GM23338 (cell line): ENCODE data around the gene SENP3. TPM values are rescaled to one million over a fixed set of nuclear protein-coding genes. Genes with fewer than 3 reads are reported as not detected.

Experiments used
- ATAC-seq: fragments of 200-7000 bp; cut with Tn5 transposase; 3 replicates; pipeline ENCODE4 v1.9.1; 2020
- DNase-seq: peaks from one replicate; pipeline ENCODE4 v3.0.0-alpha.2; 2015; ENCODE audit warnings: low spot score
- H2AFZ ChIP-seq: fragments of 200-600 bp; sonication (generic); 2 replicates; pipeline ENCODE4 v1.8.0; 2016; ENCODE audit warnings: antibody characterized with exemption, mild to moderate bottlenecking, moderate library complexity
- H3F3A ChIP-seq: fragments of 200-600 bp; sonication (generic); replicated peaks from 2 replicates; pipeline ENCODE4 v1.8.0; 2017; ENCODE audit warnings: antibody characterized with exemption, mixed run types, low read depth
- H3K27ac ChIP-seq: fragments of 200-600 bp; sonication (generic); 2 replicates; pipeline ENCODE4 v1.6.1; 2016; ENCODE audit warnings: low read depth
- H3K27me3 ChIP-seq: fragments of 200-600 bp; sonication (generic); 2 replicates; pipeline ENCODE4 v1.8.0; 2016; ENCODE audit warnings: mild to moderate bottlenecking, mixed run types, moderate library complexity; ENCODE audit not compliant: insufficient read depth
- H3K36me3 ChIP-seq: fragments of 200-600 bp; sonication (generic); 2 replicates; pipeline ENCODE4 v1.8.0; 2016; ENCODE audit warnings: mild to moderate bottlenecking; ENCODE audit not compliant: insufficient read depth
- H3K4me1 ChIP-seq: fragments of 200-600 bp; sonication (generic); 2 replicates; pipeline ENCODE4 v1.8.0; 2016; ENCODE audit warnings: mild to moderate bottlenecking, moderate library complexity; ENCODE audit not compliant: insufficient read depth
- H3K4me2 ChIP-seq: fragments of 200-600 bp; sonication (generic); 2 replicates; pipeline ENCODE4 v1.7.1; 2017; ENCODE audit warnings: mixed run types
- H3K4me3 ChIP-seq: fragments of 200-600 bp; sonication (generic); 2 replicates; pipeline ENCODE4 v1.6.1; 2016; ENCODE audit warnings: mixed run types
- H3K79me2 ChIP-seq: fragments of 200-600 bp; sonication (generic); replicated peaks from 2 replicates; pipeline ENCODE4 v1.8.0; 2017; ENCODE audit warnings: mild to moderate bottlenecking; ENCODE audit not compliant: insufficient read depth
- H3K9me2 ChIP-seq: fragments of 200-600 bp; sonication (generic); 2 replicates; pipeline ENCODE4 v1.8.0; 2017; ENCODE audit not compliant: insufficient read depth
- H4K20me1 ChIP-seq: fragments of 200-600 bp; sonication (generic); replicated peaks from 2 replicates; pipeline ENCODE4 v1.8.0; 2017; ENCODE audit warnings: mild to moderate bottlenecking; ENCODE audit not compliant: insufficient read depth
- H3K27ac Mint-ChIP-seq: 2 replicates; pipeline ENCODE4 v1.8.0; 2020; ENCODE audit warnings: inconsistent platforms, mild to moderate bottlenecking, moderate library complexity, mixed read lengths
- H3K27me3 Mint-ChIP-seq: 3 replicates; pipeline ENCODE4 v1.8.0; 2022; ENCODE audit warnings: low read depth, mild to moderate bottlenecking, moderate library complexity, mixed read lengths, inconsistent platforms; ENCODE audit not compliant: insufficient read depth, poor library complexity
- H3K36me3 Mint-ChIP-seq: 3 replicates; pipeline ENCODE4 v1.8.0; 2021; ENCODE audit warnings: low read depth, mild to moderate bottlenecking, inconsistent platforms, moderate library complexity, mixed read lengths
- H3K4me1 Mint-ChIP-seq: 3 replicates; pipeline ENCODE4 v1.8.0; 2020; ENCODE audit warnings: mild to moderate bottlenecking, inconsistent platforms, mixed read lengths
- H3K4me3 Mint-ChIP-seq: 3 replicates; pipeline ENCODE4 v1.8.0; 2021; ENCODE audit warnings: moderate library complexity, mild to moderate bottlenecking, inconsistent platforms, mixed read lengths
- H3K9me3 Mint-ChIP-seq: 3 replicates; pipeline ENCODE4 v1.8.0; 2020; ENCODE audit warnings: moderate library complexity, mild to moderate bottlenecking, inconsistent platforms, mixed read lengths
- ETS1 ChIP-seq: IDR thresholded peaks from 2 replicates; pipeline ENCODE4 v1.6.1; 2016; ENCODE audit warnings: antibody characterized with exemption
- EZH2 ChIP-seq: fragments of 200-600 bp; sonication (generic); IDR thresholded peaks from one replicate; pipeline ENCODE4 v1.8.0; 2017; ENCODE audit warnings: antibody characterized with exemption, mild to moderate bottlenecking, low read depth; ENCODE audit not compliant: unreplicated experiment
- POLR2AphosphoS5 ChIP-seq: IDR thresholded peaks from 2 replicates; pipeline ENCODE4 v1.6.1; 2016; ENCODE audit warnings: antibody characterized with exemption, low read depth
- REST ChIP-seq: IDR thresholded peaks from one replicate; pipeline ENCODE4 v1.6.1; 2018; ENCODE audit warnings: antibody characterized with exemption; ENCODE audit not compliant: unreplicated experiment
- ZNF462 ChIP-seq: fragments of 250-450 bp; sonication (Bioruptor Pico); IDR thresholded peaks from 2 replicates; pipeline ENCODE4 v1.5.0; 2020; ENCODE audit warnings: mild to moderate bottlenecking, moderate library complexity
- polyA plus RNA-seq: library from polyadenylated mRNA; unstranded; fragments of >200 nt; fragmentation: Nextera tagmentation; extraction: Ambion mirVana; gene quantifications from 2 replicates; pipeline ENCODE4 v1.2.1, GENCODE V29; 2016
- total RNA-seq: library from RNA; depleted of rRNA; stranded (reverse); fragments of >200 nt; shearing (Covaris generic); gene quantifications from 2 replicates; pipeline ENCODE4 v1.2.3, GENCODE V29; 2014
- TF ChIP-seq, protein P1 (sequence below), 2 experiments: fragments of 200-600 bp in 1 of 2; sonication (generic) in 1 of 2; conservative IDR thresholded peaks; 2 replicates each; pipeline versions ENCODE4 v1.5.1 to v1.6.1; 2016 to 2017; ENCODE audit warnings: antibody characterized with exemption in 2 of 2, low read depth in 2 of 2, mild to moderate bottlenecking in 2 of 2, moderate library complexity in 1 of 2

SENP3 gene
- total and polyA plus RNA-seq, 2 experiments from 2014 or later, result 6.5 to 138 TPM

- Histone ChIP-seq H3K27me3 (no peaks in the 10 kb centered on the region), H3K27ac (peak within 1 kb of the TSS; percentile 97), H3K9me2 (no peaks in the 10 kb centered on the region), H3F3A (peaks cover 37% of the 10 kb centered on the region), H3K4me3 (peak within 1 kb of the TSS; percentile 88), H3K4me2 (peak within 1 kb of the TSS; percentile 99), H3K36me3 (peaks cover 31% of the 10 kb centered on the region), H4K20me1 (no peaks in the 10 kb centered on the region), H3K79me2 (peaks cover 11% of the 10 kb centered on the region), H3K4me1 (peaks cover 15% of the 10 kb centered on the region), H2AFZ (peak within 1 kb of the TSS; percentile 74; the same call in 1 of the 2 replicates)
- peak; percentile 82 for DNase-seq
- Mint-ChIP-seq H3K9me3 (no peaks in the 10 kb centered on the region), H3K4me1 (peaks cover 37% of the 10 kb centered on the region), H3K4me3 (peak within 1 kb of the TSS; percentile 69), H3K27ac (peak within 1 kb of the TSS; percentile 96), H3K27me3 (peaks cover 18% of the 10 kb centered on the region), H3K36me3 (peaks cover 58% of the 10 kb centered on the region)
- ATAC-seq, result peak; percentile 70
- TF ChIP-seq REST (no peak), ETS1 (no peak), POLR2AphosphoS5 (peak; percentile 76), ZNF462 (no peak), EZH2 (no peak)
- TF ChIP-seq, protein P1, sequence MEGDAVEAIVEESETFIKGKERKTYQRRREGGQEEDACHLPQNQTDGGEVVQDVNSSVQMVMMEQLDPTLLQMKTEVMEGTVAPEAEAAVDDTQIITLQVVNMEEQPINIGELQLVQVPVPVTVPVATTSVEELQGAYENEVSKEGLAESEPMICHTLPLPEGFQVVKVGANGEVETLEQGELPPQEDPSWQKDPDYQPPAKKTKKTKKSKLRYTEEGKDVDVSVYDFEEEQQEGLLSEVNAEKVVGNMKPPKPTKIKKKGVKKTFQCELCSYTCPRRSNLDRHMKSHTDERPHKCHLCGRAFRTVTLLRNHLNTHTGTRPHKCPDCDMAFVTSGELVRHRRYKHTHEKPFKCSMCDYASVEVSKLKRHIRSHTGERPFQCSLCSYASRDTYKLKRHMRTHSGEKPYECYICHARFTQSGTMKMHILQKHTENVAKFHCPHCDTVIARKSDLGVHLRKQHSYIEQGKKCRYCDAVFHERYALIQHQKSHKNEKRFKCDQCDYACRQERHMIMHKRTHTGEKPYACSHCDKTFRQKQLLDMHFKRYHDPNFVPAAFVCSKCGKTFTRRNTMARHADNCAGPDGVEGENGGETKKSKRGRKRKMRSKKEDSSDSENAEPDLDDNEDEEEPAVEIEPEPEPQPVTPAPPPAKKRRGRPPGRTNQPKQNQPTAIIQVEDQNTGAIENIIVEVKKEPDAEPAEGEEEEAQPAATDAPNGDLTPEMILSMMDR (conservative IDR thresholded peaks at IDR 0.05; ENCODE audit: low read depth in 2 of 2), result no peak
Measured at GRCh38 chr17:7589891-7590691, 28.4 kb downstream of the SENP3 start, which contains the start of gene SOX15. TSS of gene SOX15 (minus strand) at chr17:7590094. CDS start at chr17:7589676, 418 bp downstream.
